NCI-H2081 treated with DMSO at 0.1 percent for 48 hours (cell line): ENCODE measurements around the gene ITPK1.
"Not testable (repeated sequence)": the region's sequence is repeated elsewhere in the genome, so short reads cannot be mapped to it uniquely, and the experiment has no call there.

Source experiments
- DNase-seq: peaks from one replicate; lab custom pipeline; 2025; lab: John Stamatoyannopoulos, UW

The ITPK1 gene

GRCh38 chr14:93128725-93129459 lies 13.2 kb upstream of the ITPK1 start:
- DNase-seq, result no peak

DNA sequence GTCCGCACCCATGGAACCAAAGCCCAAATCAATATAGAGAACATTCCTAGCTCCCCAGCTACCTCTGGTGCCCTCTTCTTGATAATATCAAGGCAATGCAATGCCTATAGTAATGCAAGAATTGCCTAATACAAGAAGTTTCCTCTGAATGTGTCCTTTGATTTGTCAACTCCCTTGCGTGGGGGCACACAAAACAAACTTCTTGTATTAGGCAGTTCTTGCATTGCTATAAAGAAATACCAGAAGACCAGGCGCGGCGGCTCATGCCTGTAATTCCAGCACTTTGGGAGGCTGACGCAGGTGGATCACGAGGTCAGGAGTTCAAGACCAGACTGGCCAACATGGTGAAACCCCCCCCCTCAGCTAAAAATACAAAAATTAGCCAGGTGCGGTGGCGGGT lies 10.4 kb upstream of the ITPK1 start:
- DNase-seq, result no peak

DNA sequence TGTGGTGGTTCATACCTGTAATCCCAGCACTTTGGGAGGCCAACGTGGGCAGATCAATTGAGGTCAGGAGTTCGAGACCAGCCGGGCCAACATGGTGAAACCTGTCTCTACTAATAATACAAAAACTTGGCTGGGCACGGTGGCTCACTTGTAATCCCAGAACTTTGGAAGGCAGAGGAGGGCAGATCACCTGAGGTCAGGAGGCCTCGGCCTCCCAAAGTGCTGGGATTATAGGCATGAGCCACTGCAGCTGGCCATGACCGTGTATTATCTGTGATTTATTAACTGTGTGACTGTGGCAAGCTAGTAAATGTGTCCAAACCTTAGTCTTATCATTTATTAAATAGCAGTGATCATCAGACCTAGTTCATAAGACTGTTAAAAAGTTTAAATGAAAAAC lies 7.1 kb upstream of the ITPK1 start:
- no peak for DNase-seq

DNA sequence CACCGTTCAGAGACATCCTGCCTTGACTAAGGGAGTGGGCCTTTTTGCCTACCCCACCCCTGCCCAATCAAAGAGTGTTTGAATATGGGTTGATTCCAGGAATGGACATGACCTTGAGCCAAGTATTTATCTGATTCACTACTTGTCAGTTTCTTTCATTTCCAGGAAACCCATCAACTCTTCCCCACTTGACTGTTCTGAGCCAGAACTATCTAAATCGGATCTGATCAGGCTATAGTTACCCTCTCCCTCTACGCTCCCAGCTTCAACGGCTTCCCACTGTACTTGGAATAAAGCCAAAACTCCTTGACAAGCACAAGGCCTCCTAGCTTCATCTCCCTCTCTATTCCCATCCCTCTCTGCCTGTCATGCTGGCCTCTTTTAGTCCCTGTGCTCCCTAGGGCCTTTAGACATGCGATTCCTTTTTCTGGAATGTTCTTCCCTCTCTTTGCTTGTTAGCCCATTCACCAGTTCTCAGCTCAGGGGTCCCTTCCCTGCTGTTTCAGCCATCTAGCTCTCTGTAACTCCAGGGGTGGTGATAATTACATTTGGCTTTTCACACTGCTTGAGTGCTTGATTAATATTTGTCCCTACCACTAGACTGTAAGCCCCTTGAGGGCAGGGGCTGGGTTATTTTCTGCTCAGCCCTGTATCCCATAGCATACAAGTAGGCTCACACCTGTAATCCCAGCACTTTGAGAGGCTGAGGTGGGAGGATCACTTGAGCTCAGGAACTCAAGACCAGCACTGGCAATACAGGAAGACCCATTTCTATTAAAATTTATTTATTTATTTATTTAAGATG lies 5.5 kb upstream of the ITPK1 start:
- DNase-seq, result no peak

- no peak for DNase-seq
Observed at GRCh38 chr14:93120517-93120916, 4.8 kb upstream of the ITPK1 start.

DNA sequence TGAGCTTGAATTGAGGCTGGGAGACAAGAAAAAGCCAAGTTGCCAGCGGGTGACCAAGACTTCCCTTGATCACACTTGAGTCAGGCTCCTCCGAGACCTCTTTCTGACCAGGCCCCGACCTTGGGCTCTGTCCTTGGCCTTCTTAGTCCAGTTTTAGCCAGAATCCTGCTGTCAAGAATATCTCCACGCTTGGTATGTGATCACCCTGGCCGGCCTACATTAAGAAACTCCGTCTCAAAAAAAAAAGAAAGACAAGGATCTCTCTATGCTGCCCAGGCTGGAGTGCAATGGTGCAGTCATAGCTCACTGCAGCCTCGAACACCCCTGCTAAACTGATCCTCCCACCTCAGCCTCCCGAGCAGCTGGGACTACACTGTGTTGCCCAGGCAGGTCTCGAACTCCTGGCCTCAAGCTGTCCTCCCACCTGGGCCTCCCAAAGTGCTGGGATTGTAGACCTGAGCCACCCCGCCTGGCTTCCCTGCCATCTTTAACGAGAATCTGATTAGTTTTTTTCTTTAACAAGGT lies 1.0 kb upstream of the ITPK1 start:
- DNase-seq, result no peak

DNA sequence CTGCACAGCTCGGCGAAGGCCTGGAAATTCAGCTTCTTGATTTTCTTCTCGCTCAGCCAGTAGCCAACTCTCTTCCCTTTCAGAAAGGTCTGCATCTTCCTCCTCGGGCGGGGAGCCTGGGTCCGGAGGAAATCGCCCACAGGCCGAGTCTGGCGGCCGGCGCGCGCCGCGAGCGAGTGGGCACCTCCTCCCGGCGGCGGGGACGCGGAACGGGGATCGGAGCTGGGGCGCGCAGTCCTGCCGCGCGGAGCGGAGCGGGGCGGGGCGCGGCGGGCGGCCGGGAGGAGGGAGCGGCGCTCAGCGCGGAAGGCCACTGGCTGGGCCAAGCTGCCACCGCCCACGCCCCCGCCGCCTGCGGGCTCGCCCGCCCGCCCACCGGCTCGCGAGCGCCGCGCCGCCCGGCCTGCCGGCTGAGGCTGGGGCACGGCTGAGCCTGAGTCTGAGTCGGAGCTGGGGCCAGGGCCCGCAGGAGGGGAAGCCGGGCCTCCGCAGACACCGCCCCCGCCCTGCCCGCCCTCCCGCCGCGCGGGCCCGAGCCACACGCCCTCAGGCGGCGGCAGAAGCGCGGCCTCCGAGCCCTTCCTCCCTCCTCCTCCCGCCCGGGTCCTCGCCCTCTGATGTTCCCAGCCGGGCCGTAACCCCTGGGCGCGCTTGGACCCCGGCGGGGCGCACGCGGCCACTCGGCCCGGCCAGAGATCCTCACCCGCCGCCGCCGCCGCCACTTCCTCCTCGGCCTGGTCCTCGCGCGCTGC lies 480 bp downstream of the ITPK1 start:
- DNase-seq, result peak; percentile 64

- no peak for DNase-seq
Observed at GRCh38 chr14:93114713-93115068, 1.0 kb downstream of the ITPK1 start.

DNA sequence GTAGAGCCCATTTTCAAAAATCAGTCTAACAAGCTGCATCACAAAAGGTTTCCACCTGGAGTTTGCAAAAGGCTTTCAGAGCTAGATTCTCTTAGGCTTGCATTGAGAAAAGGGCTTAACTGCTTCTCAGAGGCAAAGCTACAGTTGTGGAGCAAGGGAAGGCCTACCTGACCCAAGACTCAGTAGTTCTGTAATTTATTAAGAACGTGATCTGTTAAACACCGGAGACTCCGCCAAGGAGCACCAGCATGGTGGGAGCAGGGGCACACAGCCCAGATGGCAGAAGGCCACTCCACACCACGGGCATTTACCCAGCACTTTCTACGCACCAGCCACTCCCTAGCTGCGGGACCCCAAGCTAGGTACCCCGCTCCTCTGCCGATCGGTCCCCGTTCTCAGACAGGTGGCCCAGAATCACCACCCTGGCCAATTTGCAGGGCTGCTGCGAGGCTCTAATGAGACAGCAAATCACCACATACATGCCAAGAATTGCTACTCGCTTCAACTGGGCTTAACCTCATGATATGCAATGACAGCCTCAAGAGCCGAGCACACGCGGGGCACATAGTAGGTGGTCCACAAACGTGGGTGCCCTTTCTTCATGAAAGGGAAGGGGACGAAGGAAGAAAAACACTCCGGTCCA lies 1.5 kb downstream of the ITPK1 start:
- no peak for DNase-seq

DNA sequence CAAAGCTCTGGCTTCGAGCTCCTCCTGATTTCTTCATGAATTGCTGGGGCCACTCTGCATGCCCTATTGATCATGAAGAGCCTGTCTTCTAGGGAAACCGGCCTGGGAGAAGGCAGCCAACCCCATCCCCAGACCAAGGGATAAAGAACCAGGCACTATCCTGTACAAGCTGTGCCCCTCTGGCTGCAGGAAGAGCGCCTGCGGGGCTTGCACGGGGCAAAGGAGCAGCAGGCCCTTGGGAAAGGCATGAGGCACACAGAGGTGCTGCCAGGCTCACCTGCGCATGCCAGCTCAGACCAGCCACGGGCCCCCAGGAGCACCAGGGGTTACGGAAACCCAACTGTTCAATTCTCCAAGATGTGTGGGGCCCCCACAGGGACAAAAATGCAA lies 2.1 kb downstream of the ITPK1 start:
- DNase-seq, result no peak

DNA sequence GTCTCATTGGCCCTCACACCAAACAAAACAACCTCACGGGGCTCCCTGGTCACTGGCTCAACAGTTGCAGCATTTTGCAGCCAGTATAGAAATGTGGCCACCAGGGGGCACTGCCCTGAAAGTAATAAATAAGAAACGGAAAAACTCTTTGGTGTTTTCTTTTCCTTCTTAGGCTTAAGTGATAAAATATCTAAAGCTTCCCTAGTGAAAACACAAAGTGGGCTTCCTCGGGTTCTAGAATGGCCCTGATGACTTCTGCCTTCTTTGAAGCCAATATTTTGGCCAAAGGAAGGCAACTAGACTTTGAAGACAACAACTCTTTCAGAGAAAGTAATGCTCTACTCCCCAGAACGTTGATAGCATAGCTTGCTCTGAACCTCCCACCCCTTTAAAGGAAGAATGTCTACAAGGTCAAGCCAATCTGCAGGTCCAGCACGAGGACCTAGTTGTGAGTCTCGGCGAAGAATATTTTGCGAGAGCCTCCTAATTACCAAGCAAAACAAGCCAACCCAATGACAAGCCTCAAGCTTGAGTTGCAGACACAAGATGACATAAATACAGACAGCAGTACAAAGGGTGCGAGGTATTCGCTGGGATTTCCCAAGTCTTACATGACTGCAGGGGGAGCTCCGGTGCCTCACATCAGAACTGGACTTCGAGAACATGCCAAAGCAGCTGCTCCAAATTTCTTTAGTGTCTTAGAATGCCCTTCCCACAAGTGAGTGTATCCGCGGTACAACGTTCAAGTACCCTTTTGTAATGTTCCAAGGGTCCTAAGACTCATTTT lies 2.6 kb downstream of the ITPK1 start:
- peak; percentile 50 for DNase-seq

DNA sequence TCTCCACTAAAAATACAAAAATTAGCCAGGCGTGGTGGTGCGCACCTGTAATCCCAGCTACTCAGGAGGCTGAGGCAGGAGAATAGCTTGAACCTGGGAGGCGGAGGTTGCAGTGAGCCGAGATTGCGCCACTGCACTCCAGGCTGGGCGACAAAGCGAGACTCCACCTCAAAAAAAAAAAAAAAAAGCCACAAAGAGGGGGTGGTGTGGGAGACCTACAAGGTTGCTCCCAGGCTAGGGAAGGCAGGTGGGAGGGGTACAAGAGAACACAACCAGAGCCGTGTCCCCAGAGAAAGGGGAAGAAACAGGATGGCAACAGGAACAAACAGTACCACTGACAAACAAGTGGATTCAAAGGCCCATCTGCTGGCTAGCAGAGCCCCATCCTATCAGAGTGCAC lies 4.2 kb downstream of the ITPK1 start:
- DNase-seq, result not testable (repeated sequence)

DNA sequence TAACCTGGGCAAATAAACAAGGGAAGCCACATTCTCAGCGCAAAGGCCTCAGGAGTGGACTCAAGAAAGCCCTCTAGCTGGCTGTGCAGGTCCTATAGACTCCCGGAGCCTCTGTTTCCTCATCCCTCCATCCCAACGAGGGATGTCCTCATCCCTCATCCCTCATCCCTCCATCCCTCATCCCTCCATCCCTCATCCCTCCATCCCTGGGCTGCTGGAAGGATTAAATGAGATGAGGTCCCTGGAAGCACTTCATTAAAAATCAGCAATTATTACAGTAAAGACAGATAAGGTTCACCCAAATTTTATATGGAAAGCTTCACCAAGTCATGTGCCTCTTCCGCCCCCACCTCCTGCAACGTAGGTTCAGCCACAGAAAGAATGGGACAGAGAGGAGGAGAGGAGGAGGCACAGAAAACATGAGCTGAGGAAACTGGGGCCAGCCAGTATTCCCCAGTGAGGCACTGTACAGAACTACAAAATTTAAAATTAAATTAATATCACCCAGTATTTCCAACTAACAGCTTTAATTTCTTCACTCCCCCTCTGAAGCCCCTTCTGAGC lies 4.8 kb downstream of the ITPK1 start:
- DNase-seq, result no peak

DNA sequence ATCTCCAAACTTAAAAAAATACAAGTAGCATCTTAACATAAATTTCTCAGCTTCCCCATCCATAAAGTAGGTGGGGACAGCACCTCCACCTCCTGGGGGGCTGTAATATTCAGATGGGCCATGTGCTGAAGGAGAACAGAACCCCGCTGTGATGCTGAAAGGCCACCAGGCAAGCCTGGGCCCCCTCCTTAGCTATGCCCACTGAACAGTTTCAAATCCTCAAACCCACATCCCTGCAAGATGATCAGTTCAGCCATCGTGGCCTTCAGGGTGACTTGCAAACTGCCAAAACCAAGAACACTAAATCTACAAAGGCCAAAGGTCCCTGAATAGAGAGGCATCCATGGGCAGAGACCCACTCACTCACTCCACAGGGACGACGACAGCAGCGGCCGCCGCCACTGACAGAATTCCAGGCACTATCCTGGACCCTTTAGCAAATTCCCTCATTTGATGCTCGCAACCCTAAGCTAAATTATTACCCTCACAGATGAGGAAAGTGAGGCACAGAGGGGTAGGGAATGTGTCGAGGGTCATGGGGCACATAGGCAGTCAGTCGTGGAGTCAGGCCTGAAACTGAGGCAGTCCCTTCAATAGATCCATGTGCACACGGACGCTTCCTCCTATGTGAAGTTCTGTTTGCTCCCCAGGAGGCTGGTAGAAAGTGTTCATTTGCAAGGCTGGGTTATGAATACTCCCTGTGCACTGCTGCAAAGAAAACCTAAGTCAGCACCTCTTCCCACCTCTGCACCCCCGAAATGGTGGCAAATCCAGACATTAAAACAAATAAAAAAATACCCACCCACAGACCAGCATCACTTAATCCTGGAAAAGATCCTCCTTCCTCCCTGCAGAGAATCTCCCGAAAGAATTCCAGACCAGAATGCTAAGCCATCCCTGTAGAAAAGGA lies 5.9 kb downstream of the ITPK1 start:
- DNase-seq, result no peak

DNA sequence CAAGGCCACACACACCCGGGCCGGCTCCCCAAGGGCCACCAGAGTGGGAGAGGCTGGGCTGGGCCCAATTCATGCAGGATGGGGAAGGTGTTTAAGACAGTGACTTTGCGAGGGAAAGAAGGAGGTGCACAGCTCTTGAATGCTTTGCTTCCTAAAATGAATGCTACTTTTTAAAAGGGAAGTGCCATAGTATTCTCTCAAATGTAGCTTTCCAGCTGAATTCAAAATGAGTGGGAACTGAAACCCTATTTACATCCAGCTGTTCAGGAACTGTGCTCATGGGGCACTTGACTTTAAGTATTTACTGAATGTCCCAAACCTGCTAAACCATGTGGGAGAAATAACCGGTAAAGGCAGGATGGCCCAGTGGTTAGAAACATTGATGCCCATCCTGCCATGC lies 7.6 kb downstream of the ITPK1 start:
- DNase-seq, result no peak

GRCh38 chr14:93107453-93107852 lies 8.3 kb downstream of the ITPK1 start:
- no peak for DNase-seq

- DNase-seq, result no peak
Observed at GRCh38 chr14:93106541-93107156, 9.1 kb downstream of the ITPK1 start.

DNA sequence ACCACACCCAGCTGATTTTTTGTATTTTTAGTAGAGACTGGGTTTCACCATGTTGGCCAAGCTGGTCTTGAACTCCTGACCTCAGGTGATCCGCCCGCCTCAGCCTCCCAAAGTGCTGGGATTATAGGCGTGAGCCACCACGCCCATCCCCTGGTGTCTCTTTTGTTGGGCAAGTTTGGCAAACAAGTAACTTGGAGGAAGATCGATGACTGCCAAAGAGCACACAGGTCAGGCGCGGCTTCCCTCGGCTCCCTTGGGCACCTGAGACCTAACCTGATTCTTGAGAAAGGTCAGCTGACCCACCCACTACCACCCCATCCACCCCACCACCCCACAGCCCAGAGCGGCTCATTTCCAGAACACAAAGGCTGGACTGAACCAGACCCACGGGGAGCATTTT lies 9.9 kb downstream of the ITPK1 start:
- DNase-seq, result not testable (repeated sequence)

DNA sequence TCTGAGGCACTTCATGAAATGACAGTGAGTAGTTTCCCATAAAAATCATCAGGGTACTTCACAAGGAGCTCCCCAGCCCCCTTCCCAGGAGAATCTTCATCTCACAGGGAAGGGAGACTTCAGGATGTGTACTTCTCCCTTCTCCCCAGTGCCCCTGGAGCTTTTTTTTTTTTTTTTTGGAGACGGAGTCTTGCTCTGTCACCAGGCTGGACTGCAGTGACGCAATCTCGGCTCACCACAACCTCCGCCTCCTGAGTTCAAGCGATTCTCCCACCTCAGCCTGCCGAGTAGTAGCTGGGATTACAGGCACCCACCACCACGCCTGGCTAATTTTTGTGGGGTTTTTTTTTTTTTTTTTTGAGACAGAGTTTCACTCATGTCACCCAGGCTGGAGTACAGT lies 10.4 kb downstream of the ITPK1 start:
- DNase-seq, result no peak

DNA sequence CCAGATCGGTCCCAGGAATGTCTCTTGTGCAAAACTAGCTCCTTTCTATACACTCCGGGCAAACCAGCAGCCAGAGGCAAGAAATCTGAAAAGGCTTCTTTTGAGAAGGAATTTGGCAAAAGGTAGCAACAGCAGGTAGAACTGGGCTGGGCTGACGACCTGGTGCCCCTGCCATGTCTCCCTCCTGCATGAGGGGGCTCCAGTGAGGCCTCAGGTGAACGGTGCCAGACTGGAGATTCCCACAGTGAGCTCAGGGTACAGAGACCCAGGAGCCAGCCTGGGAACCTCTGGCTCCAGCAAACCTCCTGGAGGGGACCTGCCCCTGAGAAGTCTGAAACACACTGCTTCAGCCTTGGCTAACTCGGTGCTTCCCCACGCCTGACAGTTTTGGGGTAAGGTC lies 10.8 kb downstream of the ITPK1 start:
- DNase-seq, result no peak
